ENCODE measurements around the gene ATF6. TPM values are rescaled to one million over a fixed set of nuclear protein-coding genes. Genes with fewer than 3 reads are reported as not detected.

Gene ATF6
- total RNA-seq, 1 experiment from 2014 or later: 16.4 TPM

- no TSS peak for BruUV-seq (replicated peaks)
- ATAC-seq: no peak
- intact Hi-C loops (cut with micrococcal nuclease; ENCODE audit: unreplicated experiment): no loop called here
- in situ Hi-C loops (cut with HindIII; ENCODE audit: low pct_unique_long_range_greater_than_20kb, low sequenced_read_pairs): no loop called here
- Histone ChIP-seq H3K4me3 (ENCODE audit: low read depth in 2 of 2, low read length in 2 of 2) (no peak overlapping the region), H3K27ac (ENCODE audit: low read length) (no peak overlapping the region), H3K9me3 (ENCODE audit: control insufficient read depth, insufficient read depth, low read depth, low read length) (no peaks in the 10 kb centered on the region), H3K4me1 (ENCODE audit: control insufficient read depth, insufficient read depth, low read length) (0 out of 2 replicates have a peak, but pooled peaks cover 2% of the 10 kb centered on the region), H3K27me3 (ENCODE audit: control insufficient read depth, insufficient read depth, low read length) (no peaks in the 10 kb centered on the region), H3K36me3 (ENCODE audit: control insufficient read depth, insufficient read depth, low read length) (no peaks in the 10 kb centered on the region)
- no peak for TF ChIP-seq SIN3A (IDR thresholded peaks at IDR 0.05; ENCODE audit: borderline replicate concordance, insufficient read depth, low read depth, low read length)
- no peak for TF ChIP-seq REST (IDR thresholded peaks at IDR 0.05; ENCODE audit: insufficient read depth in 1 of 2, low read depth in 2 of 2, low read length in 1 of 2)
- no peak for TF ChIP-seq TCF7L2 (IDR thresholded peaks at IDR 0.05; ENCODE audit: low read depth, low read length)
- no peak for TF ChIP-seq POLR2AphosphoS5 (IDR thresholded peaks at IDR 0.05; ENCODE audit: low read depth, low read length)
- TF ChIP-seq CTCF (IDR thresholded peaks at IDR 0.05): no peak
- ChIA-PET CTCF (no interaction called here), POLR2A (no interaction called here)
- no peak for DNase-seq (ENCODE audit: low read depth, low spot score)
These were observed 147.5 kb downstream of the ATF6 start for GRCh38 chr1:161913482-161914140.

GRCh38 chr1:161914595-161914994, 148.5 kb downstream of the ATF6 start:
- intact Hi-C loops (cut with micrococcal nuclease; ENCODE audit: unreplicated experiment): no loop called here
- ATAC-seq: no peak
- in situ Hi-C loops (cut with HindIII; ENCODE audit: low pct_unique_long_range_greater_than_20kb, low sequenced_read_pairs): no loop called here

More at GRCh38 chr1:161914595-161914994, 148.5 kb downstream of the ATF6 start:
- TF ChIP-seq CTCF (IDR thresholded peaks at IDR 0.05): no peak
- no peak for TF ChIP-seq REST (IDR thresholded peaks at IDR 0.05; ENCODE audit: insufficient read depth in 1 of 2, low read depth in 2 of 2, low read length in 1 of 2)
- TF ChIP-seq POLR2AphosphoS5 (IDR thresholded peaks at IDR 0.05; ENCODE audit: low read depth, low read length): no peak
- no peak for TF ChIP-seq TCF7L2 (IDR thresholded peaks at IDR 0.05; ENCODE audit: low read depth, low read length)
- TF ChIP-seq SIN3A (IDR thresholded peaks at IDR 0.05; ENCODE audit: borderline replicate concordance, insufficient read depth, low read depth, low read length): no peak
- ChIA-PET POLR2A (no interaction called here), CTCF (interaction anchor here (0.5 kb wide), 1 partner anchor 16 kb away, joined by 3 read pairs; no protein-coding TSS in a partner anchor)
- Histone ChIP-seq H3K4me1 (ENCODE audit: control insufficient read depth, insufficient read depth, low read length) (0 out of 2 replicates have a peak, but pooled peaks cover 2% of the 10 kb centered on the region), H3K4me3 (ENCODE audit: low read depth in 2 of 2, low read length in 2 of 2) (no peak overlapping the region), H3K27me3 (ENCODE audit: control insufficient read depth, insufficient read depth, low read length) (no peaks in the 10 kb centered on the region), H3K36me3 (ENCODE audit: control insufficient read depth, insufficient read depth, low read length) (no peaks in the 10 kb centered on the region), H3K27ac (ENCODE audit: low read length) (no peak overlapping the region), H3K9me3 (ENCODE audit: control insufficient read depth, insufficient read depth, low read depth, low read length) (no peaks in the 10 kb centered on the region)
- BruUV-seq (replicated peaks): no TSS peak
- DNase-seq (ENCODE audit: low read depth, low spot score): no peak

All from Panc1 (cell line).